ENCODE data around the gene KMT2D. TPM values are rescaled to one million over a fixed set of nuclear protein-coding genes. Genes with fewer than 3 reads are reported as not detected.

The KMT2D gene
- total RNA-seq, 1 donor from 2014 or later: 26.1 TPM

GRCh38 chr12:49020441-49020840, 40.2 kb downstream of the KMT2D start:
- Histone ChIP-seq H3K9me3 (ENCODE audit: control insufficient read depth in 3 of 3, low read length in 3 of 3) (no peaks in the 10 kb centered on the region), H3K9ac (ENCODE audit: low read depth in 1 of 3, low read length in 3 of 3) (no peak overlapping the region), H3K4me1 (ENCODE audit: control insufficient read depth in 3 of 3, insufficient read depth in 3 of 3, low read length in 3 of 3) (peaks cover 17 to 34% (median 24%) of the 10 kb centered on the region in 3 donors), H3K27me3 (ENCODE audit: control insufficient read depth in 3 of 3, insufficient read depth in 3 of 3, low read length in 3 of 3) (no peaks in the 10 kb centered on the region), H3K36me3 (ENCODE audit: control insufficient read depth in 3 of 3, insufficient read depth in 3 of 3, low read length in 3 of 3) (peaks cover 37 to 41% (median 41%) of the 10 kb centered on the region in 3 donors), H3K4me3 (ENCODE audit: low read length in 3 of 3) (no peak overlapping the region), H3K27ac (ENCODE audit: low read depth, low read length) (no peak overlapping the region)

- Histone ChIP-seq H3K9ac (ENCODE audit: low read depth in 1 of 3, low read length in 3 of 3) (peak overlapping the region; percentile 50 to 99 (median 54)), H3K4me1 (ENCODE audit: control insufficient read depth in 3 of 3, insufficient read depth in 3 of 3, low read length in 3 of 3) (peaks cover 17 to 42% (median 26%) of the 10 kb centered on the region in 3 donors), H3K27ac (ENCODE audit: low read depth, low read length) (peak overlapping the region; percentile 99), H3K36me3 (ENCODE audit: control insufficient read depth in 3 of 3, insufficient read depth in 3 of 3, low read length in 3 of 3) (peaks cover 31 to 35% (median 34%) of the 10 kb centered on the region in 3 donors), H3K4me3 (ENCODE audit: low read length in 3 of 3) (peak overlapping the region in 1 of 3 donors; percentile 22), H3K9me3 (ENCODE audit: control insufficient read depth in 3 of 3, low read length in 3 of 3) (no peaks in the 10 kb centered on the region), H3K27me3 (ENCODE audit: control insufficient read depth in 3 of 3, insufficient read depth in 3 of 3, low read length in 3 of 3) (no peaks in the 10 kb centered on the region)
Observed at GRCh38 chr12:49019443-49020324, 40.9 kb downstream of the KMT2D start.

GRCh38 chr12:49019120-49019430, 41.5 kb downstream of the KMT2D start:
- peaks cover 25 to 29% (median 27%) of the 10 kb centered on the region in 3 donors for H3K36me3 ChIP-seq (ENCODE audit: control insufficient read depth in 3 of 3, insufficient read depth in 3 of 3, low read length in 3 of 3)

GRCh38 chr12:49018261-49019119, 42.1 kb downstream of the KMT2D start, which contains the start of gene PRKAG1:
TSS of gene PRKAG1 (minus strand) at chr12:49018776. CDS start at chr12:49018740, 36 bp downstream.
- Histone ChIP-seq H3K36me3 (ENCODE audit: control insufficient read depth in 3 of 3, insufficient read depth in 3 of 3, low read length in 3 of 3) (peaks cover 21 to 23% (median 22%) of the 10 kb centered on the region in 3 donors), H3K9me3 (ENCODE audit: control insufficient read depth in 3 of 3, low read length in 3 of 3) (no peaks in the 10 kb centered on the region), H3K4me3 (ENCODE audit: low read length in 3 of 3) (peak within 1 kb of the TSS; percentile 83 to 98 (median 93)), H3K27me3 (ENCODE audit: control insufficient read depth in 3 of 3, insufficient read depth in 3 of 3, low read length in 3 of 3) (no peaks in the 10 kb centered on the region), H3K27ac (ENCODE audit: low read depth, low read length) (peak within 1 kb of the TSS; percentile 99), H3K9ac (ENCODE audit: low read depth in 1 of 3, low read length in 3 of 3) (peak within 1 kb of the TSS; percentile 90 to 99 (median 93)), H3K4me1 (ENCODE audit: control insufficient read depth in 3 of 3, insufficient read depth in 3 of 3, low read length in 3 of 3) (peaks cover 17 to 51% (median 29%) of the 10 kb centered on the region in 3 donors)

More at GRCh38 chr12:49019120-49019430, 41.5 kb downstream of the KMT2D start:
- Histone ChIP-seq H3K4me1 (ENCODE audit: control insufficient read depth in 3 of 3, insufficient read depth in 3 of 3, low read length in 3 of 3) (peaks cover 17 to 48% (median 29%) of the 10 kb centered on the region in 3 donors), H3K4me3 (ENCODE audit: low read length in 3 of 3) (peak overlapping the region; percentile 83 to 98 (median 91)), H3K27ac (ENCODE audit: low read depth, low read length) (peak overlapping the region; percentile 99), H3K9me3 (ENCODE audit: control insufficient read depth in 3 of 3, low read length in 3 of 3) (no peaks in the 10 kb centered on the region), H3K9ac (ENCODE audit: low read depth in 1 of 3, low read length in 3 of 3) (peak overlapping the region; percentile 90 to 99 (median 93)), H3K27me3 (ENCODE audit: control insufficient read depth in 3 of 3, insufficient read depth in 3 of 3, low read length in 3 of 3) (no peaks in the 10 kb centered on the region)

GRCh38 chr12:49017891-49018260, 42.7 kb downstream of the KMT2D start:
- Histone ChIP-seq H3K27ac (ENCODE audit: low read depth, low read length) (peak overlapping the region; percentile 99), H3K4me3 (ENCODE audit: low read length in 3 of 3) (peak overlapping the region; percentile 83 to 98 (median 93)), H3K9me3 (ENCODE audit: control insufficient read depth in 3 of 3, low read length in 3 of 3) (no peaks in the 10 kb centered on the region), H3K27me3 (ENCODE audit: control insufficient read depth in 3 of 3, insufficient read depth in 3 of 3, low read length in 3 of 3) (no peaks in the 10 kb centered on the region), H3K36me3 (ENCODE audit: control insufficient read depth in 3 of 3, insufficient read depth in 3 of 3, low read length in 3 of 3) (peaks cover 15 to 18% (median 16%) of the 10 kb centered on the region in 3 donors), H3K4me1 (ENCODE audit: control insufficient read depth in 3 of 3, insufficient read depth in 3 of 3, low read length in 3 of 3) (peaks cover 17 to 55% (median 35%) of the 10 kb centered on the region in 3 donors), H3K9ac (ENCODE audit: low read depth in 1 of 3, low read length in 3 of 3) (peak overlapping the region; percentile 90 to 99 (median 93))

GRCh38 chr12:49015196-49015595, 45.4 kb downstream of the KMT2D start:
- H3K4me1 ChIP-seq (ENCODE audit: control insufficient read depth in 3 of 3, insufficient read depth in 3 of 3, low read length in 3 of 3): peaks cover 17 to 65% (median 41%) of the 10 kb centered on the region in 3 donors
- H3K4me3 ChIP-seq (ENCODE audit: low read length in 3 of 3): no peak overlapping the region
- H3K36me3 ChIP-seq (ENCODE audit: control insufficient read depth in 3 of 3, insufficient read depth in 3 of 3, low read length in 3 of 3): peaks cover 9 to 21% (median 12%) of the 10 kb centered on the region in 3 donors
- peak overlapping the region; percentile 43 for H3K27ac ChIP-seq (ENCODE audit: low read depth, low read length)
- no peaks in the 10 kb centered on the region for H3K9me3 ChIP-seq (ENCODE audit: control insufficient read depth in 3 of 3, low read length in 3 of 3)
- H3K9ac ChIP-seq (ENCODE audit: low read depth in 1 of 3, low read length in 3 of 3): peak overlapping the region in 1 of 3 donors; percentile 7
- H3K27me3 ChIP-seq (ENCODE audit: control insufficient read depth in 3 of 3, insufficient read depth in 3 of 3, low read length in 3 of 3): no peaks in the 10 kb centered on the region

- Histone ChIP-seq H3K9ac (ENCODE audit: low read depth in 1 of 3, low read length in 3 of 3) (peak overlapping the region in 1 of 3 donors; percentile 7), H3K27me3 (ENCODE audit: control insufficient read depth in 3 of 3, insufficient read depth in 3 of 3, low read length in 3 of 3) (no peaks in the 10 kb centered on the region), H3K4me3 (ENCODE audit: low read length in 3 of 3) (no peak overlapping the region), H3K36me3 (ENCODE audit: control insufficient read depth in 3 of 3, insufficient read depth in 3 of 3, low read length in 3 of 3) (peaks cover 12 to 21% (median 14%) of the 10 kb centered on the region in 3 donors), H3K9me3 (ENCODE audit: control insufficient read depth in 3 of 3, low read length in 3 of 3) (no peaks in the 10 kb centered on the region), H3K27ac (ENCODE audit: low read depth, low read length) (peak overlapping the region; percentile 43), H3K4me1 (ENCODE audit: control insufficient read depth in 3 of 3, insufficient read depth in 3 of 3, low read length in 3 of 3) (peaks cover 16 to 64% (median 41%) of the 10 kb centered on the region in 3 donors)
Observed at GRCh38 chr12:49014547-49014946, 46.0 kb downstream of the KMT2D start.

GRCh38 chr12:49013428-49013827, 47.2 kb downstream of the KMT2D start:
- Histone ChIP-seq H3K9me3 (ENCODE audit: control insufficient read depth in 3 of 3, low read length in 3 of 3) (no peaks in the 10 kb centered on the region), H3K27me3 (ENCODE audit: control insufficient read depth in 3 of 3, insufficient read depth in 3 of 3, low read length in 3 of 3) (no peaks in the 10 kb centered on the region), H3K4me3 (ENCODE audit: low read length in 3 of 3) (no peak overlapping the region), H3K27ac (ENCODE audit: low read depth, low read length) (peak overlapping the region; percentile 43), H3K36me3 (ENCODE audit: control insufficient read depth in 3 of 3, insufficient read depth in 3 of 3, low read length in 3 of 3) (peaks cover 13 to 21% (median 14%) of the 10 kb centered on the region in 3 donors), H3K9ac (ENCODE audit: low read depth in 1 of 3, low read length in 3 of 3) (no peak overlapping the region), H3K4me1 (ENCODE audit: control insufficient read depth in 3 of 3, insufficient read depth in 3 of 3, low read length in 3 of 3) (peaks cover 15 to 59% (median 37%) of the 10 kb centered on the region in 3 donors)

GRCh38 chr12:49012739-49013138, 47.9 kb downstream of the KMT2D start:
- H3K4me3 ChIP-seq (ENCODE audit: low read length in 3 of 3): no peak overlapping the region
- H3K27ac ChIP-seq (ENCODE audit: low read depth, low read length): peak overlapping the region; percentile 36
- no peaks in the 10 kb centered on the region for H3K27me3 ChIP-seq (ENCODE audit: control insufficient read depth in 3 of 3, insufficient read depth in 3 of 3, low read length in 3 of 3)
- peaks cover 15 to 21% (median 16%) of the 10 kb centered on the region in 3 donors for H3K36me3 ChIP-seq (ENCODE audit: control insufficient read depth in 3 of 3, insufficient read depth in 3 of 3, low read length in 3 of 3)
- H3K9ac ChIP-seq (ENCODE audit: low read depth in 1 of 3, low read length in 3 of 3): no peak overlapping the region
- no peaks in the 10 kb centered on the region for H3K9me3 ChIP-seq (ENCODE audit: control insufficient read depth in 3 of 3, low read length in 3 of 3)
- H3K4me1 ChIP-seq (ENCODE audit: control insufficient read depth in 3 of 3, insufficient read depth in 3 of 3, low read length in 3 of 3): peaks cover 11 to 52% (median 34%) of the 10 kb centered on the region in 3 donors

Measured in skeletal muscle tissue (tissue), 4 donors.